ENCODE measurements around the gene CX3CR1.

- TF ChIP-seq CTCF (IDR thresholded peaks at IDR 0.05; ENCODE audit: insufficient read depth, low read length, poor library complexity, severe bottlenecking) = no peak
- no peak for TF ChIP-seq EZH2phosphoT487 (conservative IDR thresholded peaks at IDR 0.05; ENCODE audit: low read length)
Measured at GRCh38 chr3:39228496-39228895, 51.3 kb downstream of the CX3CR1 start.

Data from SU-DHL-6 (cell line).